SU-DHL-6 (cell line): ENCODE results near the gene SLC4A3.
"Not testable (repeated sequence)": the region's sequence is repeated elsewhere in the genome, so short reads cannot be mapped to it uniquely, and the experiment has no call there.

ENCODE experiments used
- H2AFZ ChIP-seq: fragments of 200-600 bp; sonication (generic); 2 replicates; pipeline ENCODE4 v1.6.1; 2014; ENCODE audit warnings: low read depth, mild to moderate bottlenecking, moderate library complexity, mixed read lengths, antibody characterized with exemption, low read length; ENCODE audit not compliant: severe bottlenecking
- H3F3A ChIP-seq: fragments of 200-600 bp; shearing (Covaris generic); 2 replicates; pipeline ENCODE4 v1.6.0; 2016; ENCODE audit warnings: antibody characterized with exemption, mild to moderate bottlenecking; ENCODE audit not compliant: insufficient read depth
- H3K27ac ChIP-seq: fragments of 200-600 bp; sonication (generic); 2 replicates; pipeline ENCODE4 v1.5.1; 2016; ENCODE audit warnings: low read depth, mild to moderate bottlenecking, low read length, moderate library complexity, mixed read lengths
- H3K27me3 ChIP-seq: fragments of 200-600 bp; sonication (generic), shearing (Covaris generic); 2 replicates; pipeline ENCODE4 v1.6.0; 2014; ENCODE audit warnings: mild to moderate bottlenecking, low read length
- H3K36me3 ChIP-seq: fragments of 200-600 bp; sonication (generic); 2 replicates; pipeline ENCODE4 v1.6.1; 2014; ENCODE audit warnings: mild to moderate bottlenecking, low read length, mixed read lengths
- H3K4me2 ChIP-seq: fragments of 300-600, 200-600 bp; shearing (Covaris generic), sonication (generic); 2 replicates; pipeline ENCODE4 v1.6.0; 2014; ENCODE audit warnings: low read length, low read depth, mild to moderate bottlenecking; ENCODE audit not compliant: poor library complexity, severe bottlenecking
- H3K4me3 ChIP-seq: fragments of 200-600 bp; sonication (generic); 2 replicates; pipeline ENCODE4 v1.5.1; 2014; ENCODE audit warnings: antibody characterized with exemption, low read length, mild to moderate bottlenecking, mixed read lengths; ENCODE audit not compliant: insufficient read depth, poor library complexity, severe bottlenecking
- H3K79me2 ChIP-seq: fragments of 200-600 bp; sonication (generic); 2 replicates; pipeline ENCODE4 v1.6.1; 2014; ENCODE audit warnings: mild to moderate bottlenecking, low read length, moderate library complexity; ENCODE audit not compliant: insufficient read depth
- H3K9ac ChIP-seq: fragments of 200-600 bp; sonication (generic); 2 replicates; pipeline ENCODE4 v1.7.0; 2014; ENCODE audit warnings: mild to moderate bottlenecking, low read length
- H3K9me2 ChIP-seq: fragments of 200-600 bp; sonication (generic); replicated peaks from 2 replicates; pipeline ENCODE4 v1.6.1; 2014; ENCODE audit warnings: low read length; ENCODE audit not compliant: insufficient read depth
- H3K9me3 ChIP-seq: fragments of 200-600 bp; sonication (generic); 2 replicates; pipeline ENCODE4 v1.6.1; 2014; ENCODE audit warnings: low read length, mixed read lengths; ENCODE audit not compliant: insufficient read depth
- H4K20me1 ChIP-seq: fragments of 200-600 bp; sonication (generic); 2 replicates; pipeline ENCODE4 v1.6.1; 2014; ENCODE audit warnings: low read depth, mild to moderate bottlenecking, antibody characterized with exemption, low read length, moderate library complexity, mixed read lengths
- EZH2phosphoT487 ChIP-seq: fragments of 200-600 bp; sonication (generic), shearing (Covaris generic); conservative IDR thresholded peaks from 2 replicates; pipeline ENCODE4 v1.6.1; 2018; ENCODE audit warnings: mild to moderate bottlenecking, antibody characterized with exemption, low read length, moderate library complexity, mixed read lengths
- TF ChIP-seq, protein P1 (sequence below): fragments of 200-600 bp; sonication (generic); IDR thresholded peaks from one replicate; pipeline ENCODE4 v1.5.1; 2017; ENCODE audit warnings: antibody characterized with exemption, mild to moderate bottlenecking, low read length, moderate library complexity; ENCODE audit not compliant: insufficient read depth, poor library complexity, severe bottlenecking

The SLC4A3 gene

DNA sequence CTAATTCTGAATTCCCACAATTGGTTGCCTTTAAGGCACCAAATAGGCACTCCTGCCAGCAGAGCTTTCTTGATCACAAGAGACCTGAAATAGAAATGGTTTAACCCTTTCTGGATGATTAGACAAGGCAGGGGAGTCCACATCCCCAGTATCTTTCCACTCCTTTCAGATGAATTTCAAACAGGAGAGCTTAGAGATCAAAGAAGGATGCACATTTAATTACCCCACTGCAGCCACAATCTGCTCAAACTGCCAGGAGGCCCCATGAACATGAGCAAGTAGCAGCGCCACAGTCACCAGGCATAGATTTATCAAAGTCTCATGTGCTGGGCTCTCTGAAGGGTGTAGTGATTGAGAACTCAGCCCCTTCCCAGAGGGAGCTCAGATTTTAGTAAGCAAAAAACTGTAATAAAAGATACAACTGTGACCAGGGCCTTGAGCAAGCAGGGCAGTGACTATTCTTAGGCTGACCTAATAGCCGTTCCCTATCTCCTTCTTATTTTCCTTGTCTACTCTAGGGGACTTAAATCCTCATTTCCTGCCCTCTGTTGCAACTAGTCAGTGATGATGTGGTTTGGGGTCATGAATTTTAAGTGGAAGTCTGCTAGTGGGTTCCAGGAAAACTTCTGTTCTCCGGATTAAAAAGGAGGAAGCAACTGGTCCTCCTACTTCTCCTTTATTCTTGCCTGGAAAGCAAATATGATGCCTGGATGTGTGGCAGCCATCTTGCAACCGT lies 53.7 kb downstream of the SLC4A3 start:
- no peak for TF ChIP-seq EZH2phosphoT487
- TF ChIP-seq, protein P1, sequence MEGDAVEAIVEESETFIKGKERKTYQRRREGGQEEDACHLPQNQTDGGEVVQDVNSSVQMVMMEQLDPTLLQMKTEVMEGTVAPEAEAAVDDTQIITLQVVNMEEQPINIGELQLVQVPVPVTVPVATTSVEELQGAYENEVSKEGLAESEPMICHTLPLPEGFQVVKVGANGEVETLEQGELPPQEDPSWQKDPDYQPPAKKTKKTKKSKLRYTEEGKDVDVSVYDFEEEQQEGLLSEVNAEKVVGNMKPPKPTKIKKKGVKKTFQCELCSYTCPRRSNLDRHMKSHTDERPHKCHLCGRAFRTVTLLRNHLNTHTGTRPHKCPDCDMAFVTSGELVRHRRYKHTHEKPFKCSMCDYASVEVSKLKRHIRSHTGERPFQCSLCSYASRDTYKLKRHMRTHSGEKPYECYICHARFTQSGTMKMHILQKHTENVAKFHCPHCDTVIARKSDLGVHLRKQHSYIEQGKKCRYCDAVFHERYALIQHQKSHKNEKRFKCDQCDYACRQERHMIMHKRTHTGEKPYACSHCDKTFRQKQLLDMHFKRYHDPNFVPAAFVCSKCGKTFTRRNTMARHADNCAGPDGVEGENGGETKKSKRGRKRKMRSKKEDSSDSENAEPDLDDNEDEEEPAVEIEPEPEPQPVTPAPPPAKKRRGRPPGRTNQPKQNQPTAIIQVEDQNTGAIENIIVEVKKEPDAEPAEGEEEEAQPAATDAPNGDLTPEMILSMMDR = no peak
- Histone ChIP-seq H3K4me2 (no peak overlapping the region), H2AFZ (no peak overlapping the region), H4K20me1 (no peaks in the 10 kb centered on the region), H3K4me3 (no peak overlapping the region), H3K36me3 (no peaks in the 10 kb centered on the region), H3K27me3 (no peaks in the 10 kb centered on the region), H3F3A (no peaks in the 10 kb centered on the region), H3K27ac (no peak overlapping the region), H3K9ac (no peak overlapping the region), H3K79me2 (no peaks in the 10 kb centered on the region), H3K9me3 (no peaks in the 10 kb centered on the region), H3K9me2 (no peaks in the 10 kb centered on the region)

DNA sequence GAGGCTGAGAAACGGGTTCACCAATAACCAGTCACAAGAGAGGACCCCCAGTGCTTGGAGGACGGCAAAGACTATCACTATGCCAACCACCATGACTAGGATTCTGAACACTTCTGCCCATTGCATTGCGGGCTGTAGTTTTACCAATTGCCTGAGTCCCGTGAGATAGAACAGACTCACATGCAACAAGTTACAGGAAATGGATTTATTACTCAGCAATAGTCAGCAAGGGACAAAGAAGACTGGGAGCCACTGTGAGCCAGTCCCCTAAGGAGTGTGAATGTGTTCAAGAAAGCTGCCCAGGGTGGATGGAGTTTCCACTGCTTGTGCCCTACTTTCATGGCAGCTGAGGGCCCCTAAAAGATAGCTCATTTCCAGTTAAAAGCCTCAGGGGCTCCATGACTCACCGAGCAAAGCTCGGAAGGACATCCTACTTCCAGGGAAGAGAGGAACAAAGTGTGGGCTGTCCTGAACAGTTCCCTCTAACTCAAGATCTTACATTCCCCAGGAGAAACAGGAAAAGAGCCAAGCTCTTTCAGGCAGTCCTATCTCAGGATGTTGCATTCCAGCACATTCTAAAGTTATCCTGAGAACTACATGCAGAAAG lies 54.4 kb downstream of the SLC4A3 start:
- no peaks in the 10 kb centered on the region for H4K20me1 ChIP-seq
- TF ChIP-seq EZH2phosphoT487 = no peak
- TF ChIP-seq, protein P1 = no peak

DNA sequence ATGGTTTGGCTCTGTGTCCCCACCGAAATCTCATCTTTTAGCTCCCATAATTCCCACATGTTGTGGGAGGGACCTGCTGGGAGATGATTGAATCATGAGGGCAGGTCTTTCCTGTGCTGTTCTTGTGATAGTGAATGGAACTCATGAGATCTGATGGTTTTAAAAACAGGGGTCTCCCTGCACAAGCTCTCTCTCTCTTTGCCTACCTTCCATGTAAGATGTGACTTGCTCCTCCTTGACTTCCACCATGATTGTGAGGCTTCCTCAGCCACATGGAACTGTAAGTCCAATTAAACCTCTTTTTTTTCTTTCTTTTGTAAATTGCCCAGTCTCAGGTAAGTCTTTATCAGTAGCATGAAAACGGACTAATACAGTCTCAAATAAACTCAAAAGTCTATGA lies 56.0 kb downstream of the SLC4A3 start:
- not testable (repeated sequence) for H2AFZ ChIP-seq, H3K27ac ChIP-seq, H3K27me3 ChIP-seq, H4K20me1 ChIP-seq, H3K9ac ChIP-seq, H3K79me2 ChIP-seq, H3K36me3 ChIP-seq, H3F3A ChIP-seq, H3K4me2 ChIP-seq, H3K9me3 ChIP-seq, H3K9me2 ChIP-seq, H3K4me3 ChIP-seq

More for the DNA sequence above, 54.4 kb downstream of the SLC4A3 start:
- no peak overlapping the region for H3K27ac ChIP-seq
- no peak overlapping the region for H3K4me2 ChIP-seq
- H3F3A ChIP-seq = no peaks in the 10 kb centered on the region
- H3K36me3 ChIP-seq = no peaks in the 10 kb centered on the region
- no peaks in the 10 kb centered on the region for H3K9me2 ChIP-seq
- no peak overlapping the region for H3K9ac ChIP-seq
- no peaks in the 10 kb centered on the region for H3K9me3 ChIP-seq
- no peaks in the 10 kb centered on the region for H3K27me3 ChIP-seq
- no peak overlapping the region for H2AFZ ChIP-seq
- H3K79me2 ChIP-seq = no peaks in the 10 kb centered on the region
- no peak overlapping the region for H3K4me3 ChIP-seq
